ENCODE measurements around the gene ATP11C. TPM values are rescaled to one million over a fixed set of nuclear protein-coding genes. Genes with fewer than 3 reads are reported as not detected.

ATP11C gene
- total and polyA plus RNA-seq, 9 of the 15 experiments (the other 6 are each of a cell fraction or from before 2014, with no cell fraction given) = 18.2 to 42.2 (median 29.4) TPM

DNA sequence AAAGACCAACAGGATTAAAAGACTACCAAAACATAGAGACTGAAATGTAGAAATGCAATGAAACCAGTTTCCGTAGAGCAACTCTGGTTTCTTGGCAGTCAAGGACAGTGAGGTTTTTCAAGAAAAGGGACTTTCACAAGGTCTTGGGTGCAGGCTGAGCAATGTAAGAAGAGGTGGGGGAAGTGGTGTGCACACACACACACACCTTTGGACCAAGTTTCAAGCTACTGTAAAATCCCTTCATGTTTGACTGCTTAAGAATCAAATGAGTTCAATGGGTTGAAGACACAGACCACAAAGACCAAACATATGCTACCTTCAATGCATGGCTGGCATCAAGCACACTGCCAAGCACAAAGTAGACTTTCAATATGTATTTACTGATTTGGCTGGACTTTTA lies 207.1 kb downstream of the ATP11C start:
- ATAC-seq (no peak), DNase-seq (ENCODE audit: extremely low read depth in 1 of 4, low spot score in 3 of 4) (no peak), FAIRE-seq (no peak)
- Histone ChIP-seq H3K36me3 (ENCODE audit: control insufficient read depth, insufficient read depth, low read length) (0 out of 3 replicates have a peak, but pooled peaks cover 3% of the 10 kb centered on the region), H2AFZ (ENCODE audit: low read depth, low read length) (no peak overlapping the region), H3K9me3 (replicated peaks; ENCODE audit: control insufficient read depth, insufficient read depth, low read depth, low read length) (no peaks in the 10 kb centered on the region), H3K4me2 (ENCODE audit: insufficient read depth, low read length) (no peak overlapping the region), H4K20me1 (replicated peaks; ENCODE audit: control insufficient read depth, insufficient read depth, low read length) (no peaks in the 10 kb centered on the region), H3K27me3 (ENCODE audit: control insufficient read depth in 2 of 2, insufficient read depth in 2 of 2, low read length in 2 of 2) (no peaks in the 10 kb centered on the region), H3K4me3 (no peak overlapping the region), H3K27ac (ENCODE audit: extremely low read depth, low read depth, low read length) (no peak overlapping the region), H3K9me1 (ENCODE audit: control insufficient read depth, insufficient read depth, low read length) (no peaks in the 10 kb centered on the region), H3K4me1 (replicated peaks in 1 of 2; ENCODE audit: control insufficient read depth in 2 of 2, insufficient read depth in 2 of 2, low read length in 2 of 2) (no peaks in the 10 kb centered on the region), H3K9ac (ENCODE audit: insufficient read depth in 1 of 2, low read depth in 2 of 2, low read length in 2 of 2) (no peak overlapping the region), H3K79me2 (ENCODE audit: control insufficient read depth, insufficient read depth, low read length) (no peaks in the 10 kb centered on the region)
- CTCF ChIA-PET (ENCODE audit: low intra/inter-chr PET ratio) = no interaction called here
- TF ChIP-seq MED1 (CRISPR knock-in tag; IDR thresholded peaks at IDR 0.05; ENCODE audit: borderline replicate concordance) = no peak
- TF ChIP-seq, protein P1, sequence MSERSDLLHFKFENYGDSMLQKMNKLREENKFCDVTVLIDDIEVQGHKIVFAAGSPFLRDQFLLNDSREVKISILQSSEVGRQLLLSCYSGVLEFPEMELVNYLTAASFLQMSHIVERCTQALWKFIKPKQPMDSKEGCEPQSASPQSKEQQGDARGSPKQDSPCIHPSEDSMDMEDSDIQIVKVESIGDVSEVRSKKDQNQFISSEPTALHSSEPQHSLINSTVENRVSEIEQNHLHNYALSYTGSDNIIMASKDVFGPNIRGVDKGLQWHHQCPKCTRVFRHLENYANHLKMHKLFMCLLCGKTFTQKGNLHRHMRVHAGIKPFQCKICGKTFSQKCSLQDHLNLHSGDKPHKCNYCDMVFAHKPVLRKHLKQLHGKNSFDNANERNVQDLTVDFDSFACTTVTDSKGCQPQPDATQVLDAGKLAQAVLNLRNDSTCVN (CRISPR knock-in tag; IDR thresholded peaks at IDR 0.05) = no peak
- TF ChIP-seq, protein P2, sequence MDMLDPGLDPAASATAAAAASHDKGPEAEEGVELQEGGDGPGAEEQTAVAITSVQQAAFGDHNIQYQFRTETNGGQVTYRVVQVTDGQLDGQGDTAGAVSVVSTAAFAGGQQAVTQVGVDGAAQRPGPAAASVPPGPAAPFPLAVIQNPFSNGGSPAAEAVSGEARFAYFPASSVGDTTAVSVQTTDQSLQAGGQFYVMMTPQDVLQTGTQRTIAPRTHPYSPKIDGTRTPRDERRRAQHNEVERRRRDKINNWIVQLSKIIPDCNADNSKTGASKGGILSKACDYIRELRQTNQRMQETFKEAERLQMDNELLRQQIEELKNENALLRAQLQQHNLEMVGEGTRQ (CRISPR knock-in tag; IDR thresholded peaks at IDR 0.05) = no peak
- no peak for TF ChIP-seq JUN (IDR thresholded peaks at IDR 0.05; ENCODE audit: borderline replicate concordance, low read depth, low read length)
- no peak for TF ChIP-seq JUN (CRISPR knock-in tag; IDR thresholded peaks at IDR 0.05; ENCODE audit: borderline replicate concordance)
- no peak for TF ChIP-seq ZNF431 (CRISPR knock-in tag; IDR thresholded peaks at IDR 0.05)
- TF ChIP-seq TCF7 (IDR thresholded peaks at IDR 0.05; ENCODE audit: borderline replicate concordance) = no peak
- no peak for TF ChIP-seq ZNF263 (CRISPR knock-in tag; IDR thresholded peaks at IDR 0.05; ENCODE audit: borderline replicate concordance)
- TF ChIP-seq SAFB (IDR thresholded peaks at IDR 0.05; ENCODE audit: borderline replicate concordance, low read depth, low read length) = no peak
- TF ChIP-seq POLR3G (IDR thresholded peaks at IDR 0.05; ENCODE audit: extremely low read depth, insufficient read length, insufficient replicate concordance) = no peak
- no peak for TF ChIP-seq NR3C1 (CRISPR knock-in tag; IDR thresholded peaks at IDR 0.05)
- TF ChIP-seq DACH1 (IDR thresholded peaks at IDR 0.05; ENCODE audit: partially characterized antibody) = no peak
- no peak for TF ChIP-seq ZNF584 (CRISPR knock-in tag; IDR thresholded peaks at IDR 0.05; ENCODE audit: low read depth)
- no peak for TF ChIP-seq RAD21 (CRISPR knock-in tag; conservative IDR thresholded peaks at IDR 0.05 in 1 of 2, IDR thresholded peaks at IDR 0.05 in 1 of 2)
- TF ChIP-seq XRCC3 (IDR thresholded peaks at IDR 0.05) = no peak
- TF ChIP-seq ZNF124 (CRISPR knock-in tag; IDR thresholded peaks at IDR 0.05) = no peak
- no peak for TF ChIP-seq RBM34 (IDR thresholded peaks at IDR 0.05; ENCODE audit: borderline replicate concordance, insufficient read depth, low read length)
- in situ Hi-C loops (cut with MboI) = no loop called here
- 100% methylated on average over 1 of the region's 1 CpG for WGBS (ENCODE audit: insufficient coverage, low coverage, missing lambda C conversion rate)
- BruUV-seq (replicated peaks) = no TSS peak
- POLR2A ChIA-PET = no interaction called here
- intact Hi-C loops (cut with micrococcal nuclease) = no loop called here

Data from K562 (cell line).